K562 (cell line): Measurements from ENCODE around the gene MACROH2A2. TPM values are rescaled to one million over a fixed set of nuclear protein-coding genes. Genes with fewer than 3 reads are reported as not detected.

Experiments
- ARID3B ChIP-seq: fragments of 250-450 bp; sonication (Bioruptor Pico); IDR thresholded peaks from 2 replicates; pipeline ENCODE4 v1.4.0; 2020; ENCODE audit warnings: borderline replicate concordance
- BHLHE40 ChIP-seq: IDR thresholded peaks from 2 replicates; pipeline ENCODE4 v1.6.1; 2011; ENCODE audit warnings: low read length, improper control_type of control experiment
- CAMTA2 ChIP-seq: fragments of 250-450 bp; sonication (Bioruptor Pico); conservative IDR thresholded peaks from 2 replicates; pipeline ENCODE4 v1.5.1; 2022
- CBFB ChIP-seq: sonication (generic); formaldehyde crosslinking; IDR thresholded peaks from 2 replicates; pipeline ENCODE4 v1.4.0; 2020; ENCODE audit warnings: mild to moderate bottlenecking, missing genetic modification reagents
- CBX3 ChIP-seq, 2 experiments: IDR thresholded peaks; 1 replicate in 1 of 2; 2 replicates in 1 of 2; pipeline ENCODE4 v1.6.1; 2012; ENCODE audit warnings: inconsistent platforms in 2 of 2, low read length in 2 of 2, borderline replicate concordance in 1 of 2, control low read depth in 1 of 2
- CBX5 ChIP-seq: IDR thresholded peaks from 2 replicates; pipeline ENCODE4 v1.6.1; 2014; ENCODE audit warnings: low read depth, borderline replicate concordance
- DLX4 ChIP-seq: fragments of 250-450 bp; sonication (Bioruptor Pico); IDR thresholded peaks from 2 replicates; pipeline ENCODE4 v1.6.1; 2021; ENCODE audit warnings: mild to moderate bottlenecking
- GATAD2B ChIP-seq: fragments of 450-650 bp; IDR thresholded peaks from 2 replicates; pipeline ENCODE4 v1.6.1; 2017; ENCODE audit warnings: mild to moderate bottlenecking, borderline replicate concordance
- GTF2F1 ChIP-seq: IDR thresholded peaks from 2 replicates; pipeline ENCODE4 v1.6.1; 2011; ENCODE audit warnings: low read depth, low read length, improper control_type of control experiment
- HNRNPL ChIP-seq: fragments of 200-400 bp; formaldehyde crosslinking; IDR thresholded peaks from 2 replicates; pipeline ENCODE4 v1.6.1; 2017; ENCODE audit warnings: low read depth, mild to moderate bottlenecking, low read length
- KAT8 ChIP-seq: fragments of 450-650 bp; IDR thresholded peaks from 2 replicates; pipeline ENCODE4 v1.6.1; 2016; ENCODE audit warnings: low read depth, mild to moderate bottlenecking
- KDM1A ChIP-seq, 2 experiments: fragments of 450-650 bp; IDR thresholded peaks; 2 replicates each; pipeline ENCODE4 v1.6.1; 2016; ENCODE audit warnings: mild to moderate bottlenecking in 2 of 2
- KDM4B ChIP-seq, 2 experiments: fragments of 450-650 bp in 1 of 2; sonication (generic) in 1 of 2; IDR thresholded peaks; 2 replicates each; pipeline ENCODE4 v1.6.1; 2016 to 2017; ENCODE audit warnings: borderline replicate concordance in 2 of 2, antibody characterized with exemption in 1 of 2, low read depth in 1 of 2, mild to moderate bottlenecking in 1 of 2
- MAFG ChIP-seq: fragments of 450-650 bp; conservative IDR thresholded peaks from 2 replicates; pipeline ENCODE4 v1.6.1; 2016; ENCODE audit warnings: missing genetic modification characterization, missing compliant biosample characterization
- MTA3 ChIP-seq: fragments of 450-650 bp; formaldehyde crosslinking; IDR thresholded peaks from 2 replicates; pipeline ENCODE4 v1.6.1; 2017; ENCODE audit warnings: mild to moderate bottlenecking, borderline replicate concordance
- NFE2L1 ChIP-seq: fragments of 450-650 bp; IDR thresholded peaks from 2 replicates; pipeline ENCODE4 v1.6.1; 2016; ENCODE audit warnings: missing genetic modification characterization, low read depth, mild to moderate bottlenecking, missing compliant biosample characterization, moderate library complexity, borderline replicate concordance
- POLR2H ChIP-seq: IDR thresholded peaks from 2 replicates; pipeline ENCODE4 v1.6.1; 2016; ENCODE audit warnings: missing genetic modification characterization, low read depth, mild to moderate bottlenecking, control low read depth, missing compliant biosample characterization, moderate library complexity
- PTBP1 ChIP-seq: fragments of 200-400 bp; formaldehyde crosslinking; IDR thresholded peaks from 2 replicates; pipeline ENCODE4 v1.6.1; 2017; ENCODE audit warnings: low read depth, low read length
- RBFOX2 ChIP-seq: fragments of 200-400 bp; formaldehyde crosslinking; IDR thresholded peaks from 2 replicates; pipeline ENCODE4 v1.6.1; 2017; ENCODE audit warnings: low read depth, mild to moderate bottlenecking, low read length, moderate library complexity
- RBM34 ChIP-seq: fragments of 200-400 bp; formaldehyde crosslinking; IDR thresholded peaks from 2 replicates; pipeline ENCODE4 v1.6.1; 2018; ENCODE audit warnings: low read length, borderline replicate concordance; ENCODE audit not compliant: insufficient read depth
- SIN3B ChIP-seq: fragments of 450-650 bp; IDR thresholded peaks from 2 replicates; pipeline ENCODE4 v1.6.1; 2017; ENCODE audit warnings: low read depth, mild to moderate bottlenecking, moderate library complexity
- STAT5B ChIP-seq: fragments of 250-450 bp; sonication (Bioruptor Pico); IDR thresholded peaks from 2 replicates; pipeline ENCODE4 v1.8.0; 2021; ENCODE audit warnings: mild to moderate bottlenecking, inconsistent platforms
- TBL1XR1 ChIP-seq, 2 experiments: IDR thresholded peaks; 2 replicates each; pipeline ENCODE4 v1.6.1; 2012; ENCODE audit warnings: improper control_type of control experiment in 2 of 2, low read length in 2 of 2, mild to moderate bottlenecking in 1 of 2
- TCF7L2 ChIP-seq: fragments of 150-350 bp; IDR thresholded peaks from 2 replicates; pipeline ENCODE4 v1.6.1; 2016; ENCODE audit warnings: low read depth, mild to moderate bottlenecking, low read length, moderate library complexity
- TRIM28 ChIP-seq: fragments of 450-650 bp; IDR thresholded peaks from 2 replicates; pipeline ENCODE4 v1.6.1; 2017
- XRCC3 ChIP-seq: fragments of 450-650 bp; IDR thresholded peaks from 2 replicates; pipeline ENCODE4 v1.6.1; 2017; ENCODE audit warnings: mild to moderate bottlenecking, moderate library complexity
- ZNF121 ChIP-seq: sonication (generic); formaldehyde crosslinking; conservative IDR thresholded peaks from 2 replicates; pipeline ENCODE4 v1.8.0; 2022; ENCODE audit warnings: missing genetic modification reagents
- ZNF143 ChIP-seq: sonication (generic); formaldehyde crosslinking; IDR thresholded peaks from 2 replicates; pipeline ENCODE4 v1.9.0; 2022; ENCODE audit warnings: mild to moderate bottlenecking, missing genetic modification reagents
- ZNF316 ChIP-seq: fragments of 450-650 bp; IDR thresholded peaks from 2 replicates; pipeline ENCODE4 v1.6.1; 2016
- ZNF511 ChIP-seq: sonication (generic); formaldehyde crosslinking; IDR thresholded peaks from 2 replicates; pipeline ENCODE4 v1.8.0; 2022; ENCODE audit warnings: mild to moderate bottlenecking, missing genetic modification reagents
- ZNF551 ChIP-seq: fragments of 250-450 bp; sonication (Bioruptor Pico); IDR thresholded peaks from 2 replicates; pipeline ENCODE4 v1.5.0; 2021; ENCODE audit warnings: mild to moderate bottlenecking, moderate library complexity
- ZNF77 ChIP-seq: fragments of 250-450 bp; sonication (Bioruptor Pico); IDR thresholded peaks from 2 replicates; pipeline ENCODE4 v1.5.0; 2020
- polyA plus RNA-seq, 8 experiments: library from polyadenylated mRNA; depleted of rRNA in 4 of 8; stranded (reverse) in 5 of 8; unstranded in 3 of 8; fragments of >200 nt; fragmentation: Nextera tagmentation in 2 of 8; fragmentation: Illumina TruSeq in 1 of 8; extraction: Ambion mirVana in 2 of 8; extraction: Trizol in 1 of 8; gene quantifications; 2 replicates each; pipeline versions ENCODE4 v1.2.1 to v1.2.3, GENCODE V29; 2011 to 2014; ENCODE audit warnings: inconsistent platforms in 1 of 8, missing spikeins in 1 of 8
- total RNA-seq, 7 experiments: library from RNA; depleted of rRNA in 6 of 7; stranded (reverse); fragments of >200 nt in 6 of 7; fragmentation: Illumina TruSeq in 2 of 7; extraction: Trizol in 2 of 7; gene quantifications; 2 replicates each; pipeline versions ENCODE4 v1.2.1 to v1.2.3, GENCODE V29; 2011 to 2021; ENCODE audit warnings: low replicate concordance in 1 of 7

MACROH2A2 gene
- total and polyA plus RNA-seq, 9 of the 15 experiments (the other 6 are each of a cell fraction or from before 2014, with no cell fraction given): 0.07 TPM; not detected in 8

- TF ChIP-seq TBL1XR1 (IDR thresholded peaks at IDR 0.05; ENCODE audit: low read length in 2 of 2) (no peak), ZNF511 (CRISPR knock-in tag) (no peak), STAT5B (CRISPR knock-in tag) (no peak), ARID3B (no peak), KAT8 (no peak), GATAD2B (no peak), CAMTA2 (CRISPR knock-in tag) (no peak), POLR2H (tag) (no peak), ZNF551 (no peak), ZNF77 (CRISPR knock-in tag) (no peak), MAFG (peak; percentile 63), CBFB (CRISPR knock-in tag) (no peak), XRCC3 (no peak), RBM34 (no peak), BHLHE40 (no peak), CBX3 (IDR thresholded peaks at IDR 0.05; ENCODE audit: borderline replicate concordance in 1 of 2, low read length in 2 of 2) (peak in 1 of 2 experiments; percentile 64; a peak in 1 of 3 replicates), NFE2L1 (tag) (peak; percentile 39; the same call in 1 of the 2 replicates), TRIM28 (no peak; the same call in 1 of the 2 replicates), TCF7L2 (no peak), SIN3B (no peak), ZNF143 (CRISPR knock-in tag) (no peak), ZNF316 (peak; percentile 67), GTF2F1 (no peak), HNRNPL (no peak), CBX5 (no peak), PTBP1 (no peak), ZNF121 (no peak), KDM1A (IDR thresholded peaks at IDR 0.05) (no peak), KDM4B (IDR thresholded peaks at IDR 0.05; ENCODE audit: borderline replicate concordance in 2 of 2, low read depth in 1 of 2) (no peak), MTA3 (no peak), DLX4 (no peak), RBFOX2 (no peak)
These were observed 72.3 kb downstream of the MACROH2A2 start (continued) for GRCh38 chr10:70124918-70125317.
